BE2C (cell line): ENCODE data around the gene WDR72.
"Not testable (repeated sequence)": the region's sequence is repeated elsewhere in the genome, so short reads cannot be mapped to it uniquely, and the experiment has no call there.

Experiments
- DNase-seq: peaks from one replicate; pipeline ENCODE4 v3.0.0-alpha.2; 2020
- H3K27me3 ChIP-seq: fragments of 250-450 bp; sonication (Bioruptor Pico); 2 replicates; pipeline ENCODE4 v1.5.1; 2020; ENCODE audit warnings: mild to moderate bottlenecking
- H3K36me3 ChIP-seq: fragments of 250-450 bp; sonication (Bioruptor Pico); 2 replicates; pipeline ENCODE4 v1.5.1; 2020; ENCODE audit warnings: mild to moderate bottlenecking
- H3K4me1 ChIP-seq: fragments of 250-450 bp; sonication (Bioruptor Pico); 2 replicates; pipeline ENCODE4 v1.5.1; 2020
- H3K4me3 ChIP-seq: 2 replicates; pipeline ENCODE4 v1.5.1; 2011; ENCODE audit warnings: low read depth, low read length
- H3K9me3 ChIP-seq: fragments of 250-450 bp; sonication (Bioruptor Pico); 2 replicates; pipeline ENCODE4 v1.5.1; 2020
- TF ChIP-seq, protein P1 (sequence below): IDR thresholded peaks from 2 replicates; pipeline ENCODE4 v1.5.1; 2012; ENCODE audit warnings: mild to moderate bottlenecking, low read depth, low read length

The WDR72 gene

DNA sequence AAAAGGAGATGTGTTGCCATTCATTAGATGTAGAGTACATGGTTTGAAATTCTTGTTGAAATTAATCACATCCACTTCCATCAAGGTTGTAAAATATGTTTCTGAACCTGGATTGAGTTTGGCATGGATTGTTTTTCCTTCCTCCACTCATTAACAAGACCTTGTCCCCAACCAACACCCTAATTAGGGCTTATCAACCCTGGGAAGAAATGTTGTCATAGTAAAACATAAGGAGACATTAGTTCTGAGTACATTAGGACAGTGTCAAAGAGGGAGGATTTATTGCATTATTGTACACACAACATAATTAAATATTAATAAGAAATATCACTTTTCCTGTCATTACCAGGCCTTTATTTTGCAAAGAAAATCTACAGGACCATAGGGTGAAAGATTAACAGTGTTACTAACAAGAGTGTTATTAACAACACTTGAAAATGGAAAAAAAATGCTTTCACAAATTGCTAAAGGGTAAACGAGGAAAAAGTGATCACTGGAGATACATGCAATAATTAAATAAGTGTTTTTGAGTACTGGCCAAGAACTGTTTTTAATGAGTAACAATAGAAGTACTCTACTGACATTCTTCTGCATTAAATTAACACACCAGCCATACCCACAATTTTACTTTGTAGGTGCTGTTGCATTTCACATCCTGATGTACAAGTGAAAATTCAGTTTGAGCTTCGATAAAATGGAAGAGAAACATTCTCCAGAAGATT, 30.4 kb upstream of the WDR72 start:
- Histone ChIP-seq H3K4me1 (no peaks in the 10 kb centered on the region), H3K36me3 (no peaks in the 10 kb centered on the region), H3K27me3 (peaks cover 36% of the 10 kb centered on the region), H3K9me3 (no peaks in the 10 kb centered on the region), H3K4me3 (no peak overlapping the region)
- DNase-seq: no peak
- TF ChIP-seq, protein P1, sequence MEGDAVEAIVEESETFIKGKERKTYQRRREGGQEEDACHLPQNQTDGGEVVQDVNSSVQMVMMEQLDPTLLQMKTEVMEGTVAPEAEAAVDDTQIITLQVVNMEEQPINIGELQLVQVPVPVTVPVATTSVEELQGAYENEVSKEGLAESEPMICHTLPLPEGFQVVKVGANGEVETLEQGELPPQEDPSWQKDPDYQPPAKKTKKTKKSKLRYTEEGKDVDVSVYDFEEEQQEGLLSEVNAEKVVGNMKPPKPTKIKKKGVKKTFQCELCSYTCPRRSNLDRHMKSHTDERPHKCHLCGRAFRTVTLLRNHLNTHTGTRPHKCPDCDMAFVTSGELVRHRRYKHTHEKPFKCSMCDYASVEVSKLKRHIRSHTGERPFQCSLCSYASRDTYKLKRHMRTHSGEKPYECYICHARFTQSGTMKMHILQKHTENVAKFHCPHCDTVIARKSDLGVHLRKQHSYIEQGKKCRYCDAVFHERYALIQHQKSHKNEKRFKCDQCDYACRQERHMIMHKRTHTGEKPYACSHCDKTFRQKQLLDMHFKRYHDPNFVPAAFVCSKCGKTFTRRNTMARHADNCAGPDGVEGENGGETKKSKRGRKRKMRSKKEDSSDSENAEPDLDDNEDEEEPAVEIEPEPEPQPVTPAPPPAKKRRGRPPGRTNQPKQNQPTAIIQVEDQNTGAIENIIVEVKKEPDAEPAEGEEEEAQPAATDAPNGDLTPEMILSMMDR: no peak

- no peak for DNase-seq
- TF ChIP-seq, protein P1: no peak
- H3K9me3 ChIP-seq: no peaks in the 10 kb centered on the region
- H3K4me1 ChIP-seq: no peaks in the 10 kb centered on the region
- peaks cover 32% of the 10 kb centered on the region for H3K27me3 ChIP-seq
- no peaks in the 10 kb centered on the region for H3K36me3 ChIP-seq
- H3K4me3 ChIP-seq: no peak overlapping the region
These were observed 26.9 kb upstream of the WDR72 start for GRCh38 chr15:53786401-53786800.

DNA sequence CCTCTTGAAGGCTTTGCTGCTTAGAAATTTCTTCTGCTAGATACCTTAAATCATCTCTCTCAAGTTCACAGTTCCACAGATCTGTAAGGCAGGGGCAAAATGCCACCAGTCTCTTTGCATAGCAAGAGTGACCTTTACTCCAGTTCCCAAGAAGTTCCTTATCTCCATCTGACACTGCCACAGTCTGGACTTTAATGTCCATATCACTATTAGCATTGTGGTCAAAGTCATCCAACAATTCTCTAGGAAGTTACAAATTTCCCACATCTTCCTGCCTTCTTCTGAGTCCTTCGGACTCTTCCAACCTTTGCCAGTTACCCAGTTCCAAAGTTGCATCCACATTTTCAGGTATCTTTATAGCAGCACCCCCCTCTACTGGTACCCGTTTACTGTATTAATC, 25.8 kb upstream of the WDR72 start:
- H3K4me1 ChIP-seq, H3K36me3 ChIP-seq, H3K9me3 ChIP-seq, H3K4me3 ChIP-seq, DNase-seq: not testable (repeated sequence)
- H3K27me3 ChIP-seq: peaks cover 28% of the 10 kb centered on the region

DNA sequence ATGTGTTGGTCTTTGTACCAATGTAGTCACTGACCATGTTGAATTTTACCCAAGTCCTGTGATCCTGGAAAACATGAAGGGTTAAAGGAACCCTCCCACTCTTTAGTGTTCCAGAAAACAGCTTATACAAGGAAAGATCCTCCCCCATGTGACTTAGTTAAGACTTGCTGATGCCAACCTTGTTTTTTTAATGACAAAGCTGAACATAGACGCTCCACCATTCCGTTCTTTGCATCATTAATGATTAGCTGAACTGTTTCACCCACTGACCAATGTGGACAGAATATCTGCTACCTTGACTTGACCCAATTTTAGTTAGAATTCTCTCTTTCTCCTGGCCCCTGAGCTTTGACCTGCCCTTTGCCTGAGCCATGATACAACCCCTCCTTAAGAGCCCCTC, 3.5 kb upstream of the WDR72 start:
- H3K4me1 ChIP-seq: no peaks in the 10 kb centered on the region
- no peaks in the 10 kb centered on the region for H3K9me3 ChIP-seq
- DNase-seq: no peak
- no peaks in the 10 kb centered on the region for H3K36me3 ChIP-seq
- no peak overlapping the region for H3K4me3 ChIP-seq
- TF ChIP-seq, protein P1: no peak
- peaks cover 3% of the 10 kb centered on the region; the same call in 1 of the 2 replicates for H3K27me3 ChIP-seq

- H3K36me3 ChIP-seq: no peaks in the 10 kb centered on the region
- H3K27me3 ChIP-seq: peaks cover 3% of the 10 kb centered on the region; the same call in 1 of the 2 replicates
- H3K4me1 ChIP-seq: no peaks in the 10 kb centered on the region
- no peak for DNase-seq
- H3K4me3 ChIP-seq: no peak overlapping the region
- no peaks in the 10 kb centered on the region for H3K9me3 ChIP-seq
- TF ChIP-seq, protein P1: no peak
These were observed 1.1 kb downstream of the WDR72 start for GRCh38 chr15:53758412-53758811.

GRCh38 chr15:53757906-53758305, 1.6 kb downstream of the WDR72 start:
- no peak overlapping the region for H3K4me3 ChIP-seq
- no peaks in the 10 kb centered on the region for H3K9me3 ChIP-seq
- H3K27me3 ChIP-seq: peaks cover 3% of the 10 kb centered on the region; the same call in 1 of the 2 replicates
- no peaks in the 10 kb centered on the region for H3K4me1 ChIP-seq
- DNase-seq: no peak
- no peaks in the 10 kb centered on the region for H3K36me3 ChIP-seq
- TF ChIP-seq, protein P1: no peak
